ENCODE results near the gene CMPK1.
A peak's percentile ranks its signal among the peaks of the same experiment; 100 is the strongest.

- TF ChIP-seq POLR2A (IDR thresholded peaks at IDR 0.05; ENCODE audit: low read depth, low read length): no peak
- TF ChIP-seq CEBPB (IDR thresholded peaks at IDR 0.05; ENCODE audit: low read depth, low read length): peak; percentile 94
- TF ChIP-seq, protein P1, sequence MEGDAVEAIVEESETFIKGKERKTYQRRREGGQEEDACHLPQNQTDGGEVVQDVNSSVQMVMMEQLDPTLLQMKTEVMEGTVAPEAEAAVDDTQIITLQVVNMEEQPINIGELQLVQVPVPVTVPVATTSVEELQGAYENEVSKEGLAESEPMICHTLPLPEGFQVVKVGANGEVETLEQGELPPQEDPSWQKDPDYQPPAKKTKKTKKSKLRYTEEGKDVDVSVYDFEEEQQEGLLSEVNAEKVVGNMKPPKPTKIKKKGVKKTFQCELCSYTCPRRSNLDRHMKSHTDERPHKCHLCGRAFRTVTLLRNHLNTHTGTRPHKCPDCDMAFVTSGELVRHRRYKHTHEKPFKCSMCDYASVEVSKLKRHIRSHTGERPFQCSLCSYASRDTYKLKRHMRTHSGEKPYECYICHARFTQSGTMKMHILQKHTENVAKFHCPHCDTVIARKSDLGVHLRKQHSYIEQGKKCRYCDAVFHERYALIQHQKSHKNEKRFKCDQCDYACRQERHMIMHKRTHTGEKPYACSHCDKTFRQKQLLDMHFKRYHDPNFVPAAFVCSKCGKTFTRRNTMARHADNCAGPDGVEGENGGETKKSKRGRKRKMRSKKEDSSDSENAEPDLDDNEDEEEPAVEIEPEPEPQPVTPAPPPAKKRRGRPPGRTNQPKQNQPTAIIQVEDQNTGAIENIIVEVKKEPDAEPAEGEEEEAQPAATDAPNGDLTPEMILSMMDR (conservative IDR thresholded peaks at IDR 0.05; ENCODE audit: low read depth, low read length): no peak
- TF ChIP-seq RFX5 (IDR thresholded peaks at IDR 0.05; ENCODE audit: low read depth, low read length): no peak
- TF ChIP-seq BHLHE40 (IDR thresholded peaks at IDR 0.05; ENCODE audit: low read depth, low read length): no peak
- no peak for TF ChIP-seq ELK1 (IDR thresholded peaks at IDR 0.05; ENCODE audit: borderline replicate concordance, low read depth, low read length)
- 0 out of 2 replicates have a peak, but pooled peaks have one; percentile 3 for TF ChIP-seq FOS (IDR thresholded peaks at IDR 0.05; ENCODE audit: low read depth, low read length)
- TF ChIP-seq SMC3 (IDR thresholded peaks at IDR 0.05; ENCODE audit: low read depth, low read length): no peak
- no peak for TF ChIP-seq NFE2L2 (IDR thresholded peaks at IDR 0.05; ENCODE audit: low read depth, low read length)
- TF ChIP-seq MXI1 (IDR thresholded peaks at IDR 0.05; ENCODE audit: borderline replicate concordance, low read depth, low read length): no peak
- TF ChIP-seq RAD21 (IDR thresholded peaks at IDR 0.05; ENCODE audit: low read length): no peak
- TF ChIP-seq, protein P2, sequence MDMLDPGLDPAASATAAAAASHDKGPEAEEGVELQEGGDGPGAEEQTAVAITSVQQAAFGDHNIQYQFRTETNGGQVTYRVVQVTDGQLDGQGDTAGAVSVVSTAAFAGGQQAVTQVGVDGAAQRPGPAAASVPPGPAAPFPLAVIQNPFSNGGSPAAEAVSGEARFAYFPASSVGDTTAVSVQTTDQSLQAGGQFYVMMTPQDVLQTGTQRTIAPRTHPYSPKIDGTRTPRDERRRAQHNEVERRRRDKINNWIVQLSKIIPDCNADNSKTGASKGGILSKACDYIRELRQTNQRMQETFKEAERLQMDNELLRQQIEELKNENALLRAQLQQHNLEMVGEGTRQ (IDR thresholded peaks at IDR 0.05; ENCODE audit: low read depth, low read length): no peak
Measured at GRCh38 chr1:47340227-47340626, 6.6 kb downstream of the CMPK1 start.
